ENCODE data around the gene CLIP2. TPM values are rescaled to one million over a fixed set of nuclear protein-coding genes. Genes with fewer than 3 reads are reported as not detected.
"Not testable (repeated sequence)": the region's sequence is repeated elsewhere in the genome, so short reads cannot be mapped to it uniquely, and the experiment has no call there.

The CLIP2 gene
- total RNA-seq, 1 donor from 2014 or later: 32.6 TPM

- DNase-seq (ENCODE audit: low spot score): no peak
- Mint-ChIP-seq H3K4me1 (ENCODE audit: low read depth) (no peaks in the 10 kb centered on the region), H3K9me3 (ENCODE audit: low read depth) (no peaks in the 10 kb centered on the region), H3K36me3 (ENCODE audit: low read depth) (peaks cover 17% of the 10 kb centered on the region), H3K27ac (ENCODE audit: unreplicated experiment) (no peak overlapping the region), H3K4me3 (ENCODE audit: unreplicated experiment) (no peak overlapping the region), H3K27me3 (ENCODE audit: low read depth) (no peaks in the 10 kb centered on the region)
- TF ChIP-seq CTCF (IDR thresholded peaks at IDR 0.05): no peak
These were observed 90.7 kb downstream of the CLIP2 start for GRCh38 chr7:74379938-74380337.

GRCh38 chr7:74380720-74381119, 91.5 kb downstream of the CLIP2 start:
- peaks cover 17% of the 10 kb centered on the region for H3K36me3 Mint-ChIP-seq (ENCODE audit: low read depth)
- H3K4me1 Mint-ChIP-seq (ENCODE audit: low read depth): no peaks in the 10 kb centered on the region
- no peak overlapping the region for H3K4me3 Mint-ChIP-seq (ENCODE audit: unreplicated experiment)
- no peak overlapping the region for H3K27ac Mint-ChIP-seq (ENCODE audit: unreplicated experiment)
- no peaks in the 10 kb centered on the region for H3K9me3 Mint-ChIP-seq (ENCODE audit: low read depth)
- DNase-seq (ENCODE audit: low spot score): no peak
- TF ChIP-seq CTCF (IDR thresholded peaks at IDR 0.05): no peak
- no peaks in the 10 kb centered on the region for H3K27me3 Mint-ChIP-seq (ENCODE audit: low read depth)

- H3K36me3 Mint-ChIP-seq (ENCODE audit: low read depth): peaks cover 21% of the 10 kb centered on the region
- not testable (repeated sequence) for H3K4me1 Mint-ChIP-seq (ENCODE audit: low read depth); H3K4me3 Mint-ChIP-seq (ENCODE audit: unreplicated experiment); H3K9me3 Mint-ChIP-seq (ENCODE audit: low read depth); H3K27ac Mint-ChIP-seq (ENCODE audit: unreplicated experiment); DNase-seq (ENCODE audit: low spot score); H3K27me3 Mint-ChIP-seq (ENCODE audit: low read depth)
These were observed 94.9 kb downstream of the CLIP2 start for GRCh38 chr7:74384086-74384485.

- H3K36me3 Mint-ChIP-seq (ENCODE audit: low read depth): peaks cover 21% of the 10 kb centered on the region
- DNase-seq (ENCODE audit: low spot score); H3K9me3 Mint-ChIP-seq (ENCODE audit: low read depth); H3K4me1 Mint-ChIP-seq (ENCODE audit: low read depth); H3K27ac Mint-ChIP-seq (ENCODE audit: unreplicated experiment); H3K4me3 Mint-ChIP-seq (ENCODE audit: unreplicated experiment); H3K27me3 Mint-ChIP-seq (ENCODE audit: low read depth): not testable (repeated sequence)
These were observed 95.6 kb downstream of the CLIP2 start for GRCh38 chr7:74384854-74385253.

- H3K4me1 Mint-ChIP-seq (ENCODE audit: low read depth): no peaks in the 10 kb centered on the region
- no peaks in the 10 kb centered on the region for H3K9me3 Mint-ChIP-seq (ENCODE audit: low read depth)
- no peaks in the 10 kb centered on the region for H3K27me3 Mint-ChIP-seq (ENCODE audit: low read depth)
- H3K36me3 Mint-ChIP-seq (ENCODE audit: low read depth): peaks cover 16% of the 10 kb centered on the region
- no peak for TF ChIP-seq CTCF (IDR thresholded peaks at IDR 0.05)
- H3K4me3 Mint-ChIP-seq (ENCODE audit: unreplicated experiment): no peak overlapping the region
- no peak overlapping the region for H3K27ac Mint-ChIP-seq (ENCODE audit: unreplicated experiment)
- DNase-seq (ENCODE audit: low spot score): no peak
These were observed 98.4 kb downstream of the CLIP2 start for GRCh38 chr7:74387606-74388005.

GRCh38 chr7:74388880-74389415, 99.7 kb downstream of the CLIP2 start:
- H3K27me3 Mint-ChIP-seq (ENCODE audit: low read depth): no peaks in the 10 kb centered on the region
- peaks cover 10% of the 10 kb centered on the region for H3K36me3 Mint-ChIP-seq (ENCODE audit: low read depth)
- H3K9me3 Mint-ChIP-seq (ENCODE audit: low read depth): no peaks in the 10 kb centered on the region
- no peak overlapping the region for H3K27ac Mint-ChIP-seq (ENCODE audit: unreplicated experiment)
- DNase-seq (ENCODE audit: low spot score): no peak
- no peak for TF ChIP-seq CTCF (IDR thresholded peaks at IDR 0.05)
- H3K4me1 Mint-ChIP-seq (ENCODE audit: low read depth): peaks cover 6% of the 10 kb centered on the region
- no peak overlapping the region for H3K4me3 Mint-ChIP-seq (ENCODE audit: unreplicated experiment)

Measured in chondrocyte (in vitro differentiated cells).